ENCODE data around the gene PCCB.

- no peak for TF ChIP-seq CTCF (IDR thresholded peaks at IDR 0.05)
- no peak for TF ChIP-seq ZFX (IDR thresholded peaks at IDR 0.05; ENCODE audit: borderline replicate concordance)
Observed at GRCh38 chr3:136261826-136262225, 11.7 kb downstream of the PCCB start.

Measured in 22Rv1 (cell line).